CD4-positive, alpha-beta T cell treated with Interleukin-2 at 100 ng/mL for 4 hours (primary cell): ENCODE measurements around the gene IL13RA1.
"Not testable (repeated sequence)": the region's sequence is repeated elsewhere in the genome, so short reads cannot be mapped to it uniquely, and the experiment has no call there.

Experiments
- DNase-seq: peaks from one replicate; pipeline ENCODE4 v3.0.0-alpha.2; 2020; ENCODE audit warnings: low spot score

The IL13RA1 gene

DNA sequence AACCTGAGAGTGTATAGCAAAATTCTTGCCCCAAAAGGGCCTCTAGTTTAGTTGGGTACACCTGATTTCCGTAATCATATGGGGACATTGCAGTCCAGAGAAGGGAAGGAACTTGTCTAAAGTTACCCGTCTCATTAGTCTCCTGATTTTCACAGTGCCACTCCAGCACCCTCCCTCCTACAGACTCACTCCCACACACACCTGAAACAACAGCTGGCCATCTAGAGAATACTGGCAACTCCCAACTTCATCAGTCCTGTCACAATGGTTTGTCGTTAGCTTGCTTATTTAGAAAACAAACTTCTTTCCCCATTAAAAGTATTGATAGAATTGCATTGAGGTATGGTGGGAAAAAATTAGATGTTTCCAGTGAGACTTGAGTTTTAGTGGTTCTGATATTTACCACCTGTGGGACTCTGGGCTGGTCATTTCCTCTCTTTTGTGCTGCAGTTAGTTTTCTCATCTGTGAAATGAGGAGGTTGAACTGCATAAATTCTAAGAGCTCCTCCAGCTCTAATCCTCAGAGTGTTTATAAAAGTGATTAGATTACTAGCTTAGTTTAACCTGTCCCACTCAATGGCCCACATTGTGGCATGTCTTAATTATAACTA, 1.7 kb downstream of the IL13RA1 start:
- no peak for DNase-seq

DNA sequence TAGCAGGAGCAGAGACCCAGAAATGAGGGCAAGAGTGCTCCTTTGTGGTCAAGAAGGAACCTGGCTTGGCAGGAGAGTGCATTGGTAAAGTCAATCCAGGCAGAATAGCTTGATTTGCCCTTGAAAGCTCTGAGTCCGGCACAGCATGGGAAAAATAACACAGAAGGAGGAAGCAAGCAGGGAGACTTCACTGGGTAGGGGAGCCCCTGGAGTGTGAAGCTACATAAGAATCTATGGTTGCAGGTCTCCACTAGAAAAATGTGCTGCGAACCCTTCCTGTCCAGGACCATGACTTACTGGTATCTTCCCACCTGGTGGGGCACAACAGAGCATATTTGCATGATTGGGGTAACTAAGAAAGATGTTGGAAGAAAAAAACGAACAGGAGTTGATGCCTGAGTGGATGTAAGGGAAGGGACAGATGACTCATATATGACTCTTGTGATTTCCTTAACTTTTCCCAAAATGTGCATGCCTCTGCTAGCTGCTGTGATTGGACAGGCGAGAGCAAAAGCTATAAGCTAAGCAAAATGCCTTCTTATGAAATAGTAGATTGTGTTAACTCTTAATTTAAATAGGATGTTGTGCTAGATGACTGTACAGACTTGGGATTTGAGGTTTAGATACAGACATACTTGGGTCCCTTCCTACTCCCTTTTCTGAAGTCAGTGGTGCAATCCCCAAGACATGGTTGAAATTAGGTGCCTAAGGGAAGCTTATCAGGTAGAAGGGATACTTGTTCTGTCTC, 3.3 kb downstream of the IL13RA1 start:
- no peak for DNase-seq

DNA sequence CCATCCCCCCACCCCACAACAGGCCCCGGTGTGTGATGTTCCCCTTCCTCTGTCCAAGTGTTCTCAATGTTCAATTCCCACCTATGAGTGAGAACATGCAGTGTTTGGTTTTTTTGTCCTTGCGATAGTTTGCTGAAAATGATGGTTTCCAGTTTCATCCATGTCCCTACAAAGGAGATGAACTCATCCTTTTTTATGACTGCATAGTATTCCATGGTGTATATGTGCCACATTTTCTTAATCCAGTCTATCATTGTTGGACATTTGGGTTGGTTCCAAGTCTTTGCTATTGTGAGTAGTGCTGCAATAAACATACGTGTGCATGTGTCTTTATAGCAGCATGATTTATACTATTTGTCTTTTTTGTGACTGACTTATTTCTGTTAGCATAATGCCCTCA, 5.1 kb downstream of the IL13RA1 start:
- not testable (repeated sequence) for DNase-seq

DNA sequence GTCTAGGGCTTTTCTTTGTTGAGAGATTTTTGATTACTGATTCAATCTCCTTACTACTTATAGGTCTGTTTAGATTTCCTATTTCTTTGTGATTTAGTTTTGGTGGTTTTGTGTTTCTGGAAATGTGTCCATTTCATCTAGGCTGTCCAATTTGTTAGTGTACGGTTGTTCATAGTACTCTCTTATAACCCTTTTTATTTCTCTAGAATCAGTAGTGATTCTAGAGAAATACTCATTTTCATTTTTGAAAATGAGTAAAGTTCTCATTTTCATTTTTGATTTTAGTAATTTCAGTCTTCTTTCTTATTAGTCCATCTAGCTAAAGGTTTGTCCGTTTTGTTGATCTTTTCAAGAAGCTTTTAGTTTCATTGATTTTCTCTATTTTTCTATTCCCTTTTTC, 7.5 kb downstream of the IL13RA1 start:
- no peak for DNase-seq

DNA sequence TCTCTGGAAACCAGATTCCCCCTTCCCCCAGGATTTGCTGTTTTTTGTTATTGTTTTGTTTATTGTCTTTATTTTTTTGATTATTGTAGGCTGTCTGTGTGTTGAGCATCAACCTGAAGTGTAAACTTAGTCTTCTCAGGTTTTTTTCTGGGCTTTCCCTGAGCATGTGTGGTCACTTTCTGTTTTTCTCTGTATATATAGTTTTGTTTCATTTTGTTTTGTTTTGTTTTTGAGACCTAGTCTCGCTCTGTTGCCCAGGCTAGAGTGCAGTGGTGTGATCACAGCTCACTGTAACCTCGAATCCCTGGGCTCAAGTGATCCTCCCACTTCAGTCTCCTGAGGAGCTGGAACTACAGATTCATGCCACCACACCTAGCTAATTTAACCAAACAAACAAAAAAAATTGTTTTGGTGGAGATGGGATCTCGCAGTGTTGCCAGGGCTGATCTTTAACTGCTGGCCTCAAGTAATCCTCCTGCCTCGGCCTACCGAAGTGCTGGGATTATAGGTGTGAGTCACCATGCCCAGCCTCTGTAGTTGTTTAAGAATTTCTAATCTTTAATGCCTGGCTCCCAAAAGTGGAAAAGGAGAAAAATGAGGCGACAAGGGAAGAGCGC, 9.1 kb downstream of the IL13RA1 start:
- DNase-seq = no peak

DNA sequence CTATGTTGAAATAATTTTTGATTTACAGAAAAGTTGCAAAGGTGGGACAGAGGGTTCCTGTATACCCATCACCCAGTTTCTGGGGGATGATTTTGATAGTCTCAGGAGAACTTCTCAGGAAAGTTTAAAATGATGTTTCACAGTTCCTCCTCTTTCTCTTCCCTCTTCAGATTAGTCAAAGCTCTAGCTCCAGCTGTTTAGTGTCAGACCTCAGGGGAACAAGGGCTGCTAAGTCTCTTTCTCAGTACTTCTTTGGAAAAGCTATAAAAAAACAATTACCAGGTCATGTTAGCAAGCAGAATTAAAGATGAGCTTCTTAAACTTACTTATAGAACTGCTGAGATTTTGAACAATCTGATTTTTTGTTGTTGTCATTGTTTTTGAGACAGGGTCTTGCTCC, 12.2 kb downstream of the IL13RA1 start:
- DNase-seq = no peak

DNA sequence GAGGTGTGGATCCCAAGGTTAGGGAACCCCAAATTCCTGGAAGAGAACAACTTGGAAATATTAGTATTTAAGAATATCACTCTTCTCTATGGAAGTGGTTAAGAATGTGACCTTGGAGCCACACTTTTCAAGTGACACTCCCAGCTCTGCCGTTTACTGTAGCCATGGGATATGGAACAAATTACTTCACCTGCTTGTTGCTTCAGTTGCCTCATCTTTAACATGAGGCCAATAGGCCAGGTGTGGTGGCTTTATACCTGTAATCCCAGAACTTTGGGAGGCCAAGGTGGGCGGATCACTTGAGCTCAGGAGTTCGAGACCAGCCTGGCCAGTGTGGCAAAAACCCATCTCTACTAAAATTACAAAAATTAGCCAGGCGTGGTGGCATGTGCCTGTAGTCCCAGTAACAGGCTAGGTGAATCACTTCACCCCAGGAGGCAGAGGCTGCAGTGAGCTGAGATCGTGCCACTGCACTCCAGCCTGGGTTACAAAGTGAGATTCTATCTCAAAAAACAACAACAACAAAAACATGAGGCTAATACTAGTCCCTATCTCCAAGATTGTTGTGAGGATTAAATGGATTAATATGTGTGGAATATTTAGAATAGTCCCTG, 13.0 kb downstream of the IL13RA1 start:
- no peak for DNase-seq

DNA sequence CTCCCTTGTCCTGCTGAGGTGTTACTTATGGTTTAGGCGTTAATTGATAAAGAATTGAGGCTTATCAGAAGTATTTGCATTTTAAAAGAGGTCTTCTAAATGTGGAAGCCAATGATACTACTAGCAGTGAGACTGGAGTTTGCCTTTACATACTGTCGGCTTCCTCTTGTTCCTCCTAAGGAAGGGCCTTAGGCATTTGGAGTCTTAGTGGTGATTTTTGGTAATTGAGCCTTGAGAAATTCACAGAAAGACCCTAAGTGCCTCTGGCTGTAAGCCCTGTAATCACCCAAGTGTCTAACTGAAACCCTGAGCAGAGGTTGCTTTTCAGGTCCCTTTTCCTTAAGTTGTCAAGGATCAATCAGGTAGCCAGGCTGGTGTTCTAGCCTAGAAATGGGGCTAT, 14.8 kb downstream of the IL13RA1 start:
- no peak for DNase-seq

DNA sequence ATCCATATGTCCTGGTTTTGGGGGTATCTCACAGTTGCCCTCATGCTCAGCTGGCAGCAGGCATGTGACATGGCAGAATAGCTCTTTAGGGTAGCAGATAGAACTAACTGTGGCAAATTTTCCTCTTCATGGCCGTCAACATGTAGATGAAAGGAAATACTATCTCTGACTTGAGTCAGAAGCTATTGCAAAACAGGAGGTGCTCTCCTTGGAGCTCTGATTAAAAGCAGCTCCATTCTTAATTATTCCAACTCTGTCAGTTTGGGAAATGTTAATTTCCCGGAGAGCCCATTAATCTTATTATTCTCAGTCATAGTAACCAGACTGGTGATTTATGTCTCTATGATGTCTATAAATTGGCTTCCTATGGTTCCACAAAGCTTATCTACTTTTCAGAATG, 18.2 kb downstream of the IL13RA1 start:
- no peak for DNase-seq

DNA sequence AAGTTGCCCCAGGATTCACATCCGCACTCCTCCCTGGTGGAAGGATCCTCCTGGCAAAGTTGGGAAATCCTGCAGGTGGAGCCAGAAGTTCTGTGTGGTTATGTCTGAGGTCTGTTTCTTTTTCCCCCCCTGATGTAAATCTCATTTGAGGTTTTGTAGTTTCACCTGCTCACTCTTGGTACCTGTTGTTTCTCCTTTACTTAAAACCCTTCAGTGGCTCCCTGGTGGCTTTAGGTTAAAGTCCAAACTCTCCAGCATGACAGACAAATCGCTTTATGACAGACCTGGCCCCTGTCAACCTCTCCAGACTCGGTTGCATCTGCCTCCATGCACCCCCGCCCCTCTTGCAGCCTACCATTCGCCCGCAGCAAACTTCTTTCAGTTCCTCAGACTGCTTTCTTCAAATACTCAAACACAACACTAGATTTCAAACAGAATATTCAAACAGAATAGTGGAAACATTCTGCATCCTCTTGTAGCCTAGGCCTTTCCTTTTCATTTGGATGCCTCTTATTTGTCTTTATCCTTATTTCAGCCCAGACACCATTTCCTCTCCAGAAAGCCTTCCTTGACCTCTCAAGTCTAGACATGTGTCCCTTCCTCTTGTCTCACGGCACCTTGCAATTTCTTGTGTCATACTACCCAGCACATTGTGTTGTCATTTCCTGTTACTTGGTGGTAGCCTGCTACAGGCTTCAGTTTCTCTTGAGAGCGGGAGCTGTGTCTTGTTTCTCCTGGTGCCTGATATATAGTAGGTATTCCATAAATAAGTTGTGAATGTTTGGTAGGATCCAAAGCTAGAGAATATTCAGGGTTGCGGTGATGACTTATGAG, 24.8 kb downstream of the IL13RA1 start:
- no peak for DNase-seq

DNA sequence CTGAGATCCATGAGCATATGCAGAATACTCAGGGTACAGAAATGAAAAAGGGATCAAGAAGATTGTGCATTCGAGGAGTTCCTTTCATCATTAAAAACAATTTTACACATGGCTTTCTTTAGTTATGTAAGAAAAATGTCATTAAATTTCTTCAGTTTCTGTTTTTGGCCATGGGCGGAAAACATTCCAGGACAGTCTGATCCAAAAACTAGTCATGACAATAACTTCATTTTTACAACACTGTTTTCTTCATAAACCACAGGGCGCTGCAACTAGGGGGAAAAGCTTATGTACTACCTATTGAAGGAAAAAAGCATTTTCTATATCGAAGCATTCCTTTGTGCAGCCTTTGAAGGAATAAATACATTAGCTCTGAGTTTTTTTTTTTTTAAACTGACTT, 28.2 kb downstream of the IL13RA1 start:
- no peak for DNase-seq

DNA sequence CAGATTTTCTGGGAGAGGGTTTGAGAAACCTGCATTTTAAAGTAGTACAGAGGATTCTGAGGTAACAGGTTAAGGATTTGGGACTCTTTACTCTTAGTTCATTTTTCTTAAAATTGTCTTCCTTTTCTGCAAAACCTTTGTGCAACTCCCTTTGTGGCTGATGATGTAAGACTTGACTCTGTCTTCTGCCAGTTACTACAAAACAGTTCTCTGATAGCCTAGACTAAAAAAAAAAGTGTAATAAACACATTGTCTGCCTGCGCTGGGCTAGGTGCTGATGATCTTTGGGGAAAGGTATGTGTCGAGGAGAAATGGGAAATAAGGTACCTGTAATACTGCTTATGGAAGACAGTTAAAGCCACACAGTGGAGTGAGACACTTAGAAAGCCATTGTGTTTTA, 28.7 kb downstream of the IL13RA1 start:
- no peak for DNase-seq

DNA sequence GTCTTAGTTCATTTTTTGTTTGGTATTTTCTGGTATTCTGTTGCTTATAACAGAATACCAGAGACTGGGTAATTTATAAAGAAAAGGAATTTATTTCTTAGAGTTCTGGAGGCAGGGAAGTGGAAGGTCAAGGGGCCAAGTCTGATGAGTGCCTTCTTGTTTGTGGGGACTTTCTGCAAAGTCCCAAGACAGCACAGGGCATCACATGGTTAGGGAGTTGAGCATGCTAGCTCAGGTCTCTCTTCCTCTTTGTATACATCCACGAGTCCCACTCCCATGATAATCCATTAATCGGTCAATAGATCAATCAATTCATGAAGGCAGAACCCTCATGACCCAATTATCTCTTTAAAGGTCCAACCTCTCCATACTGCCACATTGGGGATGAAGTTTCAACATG, 31.1 kb downstream of the IL13RA1 start:
- no peak for DNase-seq

DNA sequence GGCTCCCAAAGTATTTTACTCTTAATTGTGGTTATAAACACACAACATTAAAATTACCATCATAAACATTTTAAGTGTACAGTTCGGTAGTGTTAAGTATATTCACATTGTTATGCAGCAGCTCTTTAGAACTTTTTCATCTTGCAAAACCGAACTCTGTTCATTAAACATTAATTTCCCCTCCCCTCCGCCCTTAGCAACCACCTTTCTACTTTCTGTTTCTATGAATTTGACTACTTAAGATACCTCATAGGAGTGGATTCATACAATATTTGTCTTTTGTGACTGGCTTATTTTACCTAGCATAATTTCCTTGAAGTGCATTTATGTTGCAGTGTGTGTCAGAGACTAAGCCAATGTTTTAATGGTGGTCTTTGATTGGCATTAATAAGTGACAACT, 32.6 kb downstream of the IL13RA1 start:
- DNase-seq = no peak

DNA sequence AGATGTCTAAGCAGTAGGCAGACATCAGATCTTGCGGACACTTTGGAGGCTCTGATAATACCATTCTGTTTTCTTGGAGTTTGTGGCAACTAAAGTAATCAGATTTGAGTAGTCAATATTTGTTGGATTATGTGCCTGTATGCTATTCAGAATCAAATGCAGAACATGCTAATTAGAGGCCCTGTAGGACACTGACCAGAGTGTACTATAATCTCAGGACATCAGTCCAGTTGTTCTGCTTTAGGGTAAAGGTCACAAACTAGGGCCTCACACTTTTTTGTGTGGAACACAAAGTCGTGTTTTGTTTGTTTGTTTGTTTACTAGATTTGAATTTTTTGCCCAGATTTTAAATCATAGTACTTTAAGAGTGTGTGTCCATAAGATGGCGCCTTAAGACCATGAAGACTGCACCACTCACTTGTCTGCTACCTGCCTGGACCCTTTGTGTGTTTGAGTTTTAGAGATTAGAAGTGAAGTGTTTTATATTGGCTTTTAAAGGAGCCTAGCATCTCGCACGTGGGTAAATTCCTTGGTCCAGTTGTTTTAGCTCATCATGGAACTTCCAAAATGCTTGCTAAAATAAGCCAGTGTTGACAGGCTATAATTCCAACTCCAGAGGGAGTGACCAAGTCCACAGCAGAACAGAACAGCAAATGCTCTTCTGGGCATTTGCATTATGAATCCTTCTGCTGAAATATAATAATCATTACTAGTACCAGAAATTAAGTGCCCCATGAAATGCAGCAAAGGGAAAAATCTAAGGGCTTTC, 34.7 kb downstream of the IL13RA1 start:
- DNase-seq = no peak

DNA sequence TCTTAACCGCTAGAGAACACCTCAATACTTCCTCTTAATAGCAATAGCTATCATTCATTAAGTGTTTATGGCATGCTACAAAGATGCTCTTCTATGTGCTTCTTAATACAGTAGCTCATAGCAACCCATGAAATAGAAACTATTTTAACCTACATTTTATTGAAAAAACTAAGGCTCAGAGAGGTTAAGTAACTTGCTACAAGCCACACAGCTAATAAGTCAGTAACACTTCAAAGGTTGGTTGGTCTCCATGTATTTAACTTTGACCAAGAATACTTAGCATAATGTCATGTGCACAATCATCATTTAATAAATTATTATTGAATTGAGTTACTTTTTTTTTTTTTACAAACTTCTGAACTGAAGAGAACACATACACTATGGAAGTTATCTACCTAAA, 36.1 kb downstream of the IL13RA1 start:
- no peak for DNase-seq

DNA sequence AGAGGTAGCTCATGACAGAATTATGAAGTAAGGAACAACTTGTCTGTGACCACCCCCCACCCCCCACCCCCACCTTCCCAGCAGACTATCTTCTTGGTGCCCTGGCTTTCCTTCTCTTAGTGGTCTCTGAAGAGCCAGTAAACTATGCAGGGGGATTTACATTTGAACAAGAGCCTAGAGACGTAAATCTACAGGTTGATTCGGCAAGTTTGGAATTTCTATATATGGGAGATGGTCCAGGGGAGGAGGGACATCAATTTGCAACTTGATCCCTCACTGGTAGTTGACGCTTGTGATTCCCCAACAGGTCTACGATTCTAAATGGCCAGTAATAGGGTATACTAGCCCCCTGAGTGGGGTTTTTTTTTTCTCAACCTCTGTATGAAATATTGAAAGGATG, 36.7 kb downstream of the IL13RA1 start:
- no peak for DNase-seq

DNA sequence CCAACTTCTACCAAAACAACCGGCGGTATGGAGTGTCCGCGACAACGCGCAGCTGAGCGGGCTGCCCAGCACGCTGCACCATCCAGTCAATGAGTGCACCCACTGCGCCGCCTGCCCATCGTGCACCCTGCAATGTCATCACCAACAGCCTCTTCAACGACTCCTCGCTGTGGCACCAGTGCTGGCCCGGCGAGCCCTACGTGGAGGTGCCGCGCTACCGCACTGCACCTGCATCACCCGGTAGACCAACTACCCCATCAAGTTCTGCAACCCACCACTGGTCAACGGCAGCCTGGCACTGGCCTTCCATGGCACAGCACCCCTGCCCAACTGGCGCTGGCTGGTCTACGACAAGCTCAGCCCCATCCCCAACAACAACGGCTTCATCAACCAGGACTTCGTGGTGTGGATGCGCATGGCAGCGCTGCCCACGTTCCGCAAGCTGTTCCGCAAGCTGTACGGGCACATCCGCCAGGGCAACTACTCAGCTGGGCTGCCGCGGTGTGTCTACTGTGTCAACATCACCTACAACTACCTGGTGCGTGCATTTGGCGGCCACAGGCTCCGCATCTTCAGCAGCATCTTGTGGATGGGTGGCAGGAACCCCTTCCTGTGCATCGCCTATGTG, 42.8 kb downstream of the IL13RA1 start:
- DNase-seq = no peak

DNA sequence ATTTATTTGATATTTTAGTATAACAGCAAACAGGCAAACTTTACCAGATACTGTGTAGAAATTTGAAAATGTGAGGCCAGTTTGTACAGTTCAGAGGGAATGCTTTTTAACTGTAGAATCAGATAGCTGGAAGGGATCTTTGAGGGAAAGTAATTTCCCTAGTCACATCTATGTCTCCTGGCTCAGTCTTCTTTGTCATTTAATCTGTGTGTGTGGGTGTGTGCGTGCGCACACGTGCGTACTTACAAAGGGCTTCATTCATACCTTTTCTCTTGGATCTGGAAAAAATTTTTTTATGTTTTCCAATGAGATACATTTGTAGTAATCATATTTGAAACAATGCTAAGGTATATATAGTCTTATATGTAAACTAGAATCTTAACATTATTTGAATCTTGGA, 44.6 kb downstream of the IL13RA1 start:
- no peak for DNase-seq

DNA sequence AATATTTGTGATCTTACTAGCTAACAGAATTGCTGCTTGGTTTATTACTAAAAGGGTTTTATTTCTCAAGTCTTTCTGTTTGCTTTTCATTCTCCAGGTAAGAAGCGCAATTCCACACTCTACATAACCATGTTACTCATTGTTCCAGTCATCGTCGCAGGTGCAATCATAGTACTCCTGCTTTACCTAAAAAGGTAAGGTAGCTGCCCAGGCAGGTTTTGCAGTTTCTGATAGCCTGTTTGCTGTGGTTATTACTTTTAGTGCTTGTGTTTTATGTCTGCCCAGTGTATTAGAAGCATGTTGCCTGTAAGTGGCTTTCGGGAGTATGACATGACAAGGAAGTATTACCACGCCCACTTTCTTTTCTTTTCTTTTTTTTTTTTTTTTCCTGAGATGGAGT, 46.4 kb downstream of the IL13RA1 start:
- no peak for DNase-seq

DNA sequence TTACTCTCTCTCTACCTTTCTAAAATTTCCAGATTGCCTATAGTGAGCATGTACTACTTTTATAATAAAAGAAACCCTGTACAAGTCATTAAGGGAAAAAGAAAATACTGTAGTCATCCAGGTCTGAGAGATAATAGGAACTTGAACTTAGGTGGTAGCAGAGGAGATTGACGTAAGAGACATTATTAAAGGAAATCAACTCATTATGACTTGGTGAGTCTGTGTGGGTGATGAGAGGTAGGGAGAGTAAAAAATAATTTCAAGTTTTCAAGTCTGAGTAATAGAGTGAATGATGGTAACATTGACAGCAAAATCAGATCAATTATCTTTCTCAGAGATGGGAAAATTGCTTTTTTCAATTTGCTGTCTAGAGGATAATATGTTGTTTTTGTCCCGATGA, 52.2 kb downstream of the IL13RA1 start:
- DNase-seq = no peak
